CD4-positive, alpha-beta memory T cell (primary cell): Measurements from ENCODE around the gene ZIC2. TPM values are rescaled to one million over a fixed set of nuclear protein-coding genes. Genes with fewer than 3 reads are reported as not detected.

Experiments used
- CTCF ChIA-PET: fragments of 350-600 bp; sonication (Branson Sonifier 250); formaldehyde crosslinking; loops from one replicate; lab custom pipeline; 2021; ENCODE audit warnings: inconsistent platforms; ENCODE audit not compliant: partially characterized antibody; lab: Charles Lee
- POLR2A ChIA-PET: fragments of 350-600 bp; sonication (Branson Sonifier 250); formaldehyde crosslinking; loops from one replicate; lab custom pipeline; 2021; ENCODE audit not compliant: partially characterized antibody; lab: Charles Lee
- DNase-seq, 5 donors: peaks; one replicate each; pipeline versions ENCODE4 v3.0.0 to v3.0.0-alpha.2; 2020 to 2022; ENCODE audit warnings: mixed read lengths in 1 of 5
- H3K27ac ChIP-seq: one replicate; pipeline ENCODE4 v1.7.0; 2013; ENCODE audit warnings: low read depth, low read length
- H3K27me3 ChIP-seq: 2 replicates; pipeline ENCODE4 v1.7.0; 2013; ENCODE audit warnings: mild to moderate bottlenecking, low read length, moderate library complexity; ENCODE audit not compliant: insufficient read depth
- H3K36me3 ChIP-seq: 2 replicates; pipeline ENCODE4 v1.7.0; 2013; ENCODE audit warnings: mild to moderate bottlenecking, low read length, moderate library complexity; ENCODE audit not compliant: insufficient read depth
- H3K4me1 ChIP-seq: 2 replicates; pipeline ENCODE4 v1.7.0; 2013; ENCODE audit warnings: mild to moderate bottlenecking, low read length, moderate library complexity; ENCODE audit not compliant: insufficient read depth
- H3K4me3 ChIP-seq, 2 donors: one replicate each; pipeline ENCODE4 v1.7.0; 2013; ENCODE audit warnings: low read length in 2 of 2, mild to moderate bottlenecking in 1 of 2
- H3K9me3 ChIP-seq, 2 donors: one replicate each; pipeline ENCODE4 v1.7.0; 2013; ENCODE audit warnings: low read length in 2 of 2, control low read depth in 1 of 2; ENCODE audit not compliant: control insufficient read depth in 1 of 2
- H3K27ac Mint-ChIP-seq, 7 donors: one replicate each; pipeline ENCODE4 v1.8.0; 2020 to 2021; ENCODE audit warnings: mixed read lengths in 7 of 7, mild to moderate bottlenecking in 6 of 7, inconsistent platforms in 3 of 7, moderate library complexity in 3 of 7
- H3K27me3 Mint-ChIP-seq, 2 donors: one replicate each; pipeline ENCODE4 v1.8.0; 2020 to 2021; ENCODE audit warnings: mixed read lengths in 2 of 2
- H3K36me3 Mint-ChIP-seq, 2 donors: one replicate each; pipeline ENCODE4 v1.8.0; 2020 to 2021; ENCODE audit warnings: mixed read lengths in 2 of 2, inconsistent platforms in 1 of 2, mild to moderate bottlenecking in 1 of 2
- H3K4me1 Mint-ChIP-seq, 4 donors: one replicate each; pipeline ENCODE4 v1.8.0; 2020 to 2021; ENCODE audit warnings: mixed read lengths in 4 of 4, mild to moderate bottlenecking in 1 of 4
- H3K4me3 Mint-ChIP-seq, 8 donors: one replicate each; pipeline ENCODE4 v1.8.0; 2020 to 2021; ENCODE audit warnings: mixed read lengths in 8 of 8, mild to moderate bottlenecking in 7 of 8, moderate library complexity in 6 of 8, inconsistent platforms in 3 of 8
- H3K9me3 Mint-ChIP-seq, 8 donors: one replicate each; pipeline ENCODE4 v1.8.0; 2020 to 2021; ENCODE audit warnings: mixed read lengths in 8 of 8, mild to moderate bottlenecking in 5 of 8, inconsistent platforms in 3 of 8, moderate library complexity in 1 of 8
- intact Hi-C: fragments of 100-400 bp; cut with micrococcal nuclease; formaldehyde crosslinking; loops from one replicate; pipeline ENCODE4 v1.15.1; 2023
- polyA plus RNA-seq, 2 donors: library from polyadenylated mRNA; unstranded; fragments of 300-500 nt; fragmentation: Illumina TruSeq; gene quantifications; one replicate each; pipeline ENCODE4 v1.2.3, GENCODE V29; 2021
- total RNA-seq, 2 experiments: library from RNA; stranded (reverse); gene quantifications; one replicate each; pipeline ENCODE4 v1.2.3, GENCODE V29; 2021

ZIC2 gene
- total and polyA plus RNA-seq, 4 experiments from 2014 or later: not detected

DNA sequence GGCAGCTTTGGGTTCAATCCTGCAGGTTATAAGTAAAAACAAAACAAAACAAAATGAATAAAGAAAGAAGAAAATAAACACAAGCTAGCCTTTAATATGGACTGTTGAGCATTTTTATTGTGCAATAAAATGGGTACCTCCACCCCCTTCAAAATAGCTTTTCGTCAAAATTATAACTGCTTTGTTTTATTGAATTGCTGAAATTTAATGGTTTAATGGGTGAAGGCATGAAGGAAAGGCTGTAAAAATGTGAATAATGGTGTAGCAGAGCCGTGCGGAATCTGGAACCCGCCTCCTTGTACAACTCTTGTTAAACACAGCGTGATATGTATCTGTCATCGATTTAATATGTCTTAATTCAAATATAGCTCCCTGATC, 7.8 kb upstream of the ZIC2 start:
- H3K4me1 Mint-ChIP-seq: peaks cover 11 to 50% (median 19%) of the 10 kb centered on the region in 4 donors
- Histone ChIP-seq H3K36me3 (no peaks in the 10 kb centered on the region), H3K27ac (no peak overlapping the region), H3K4me3 (no peak overlapping the region), H3K9me3 (no peaks in the 10 kb centered on the region), H3K27me3 (peaks cover 84% of the 10 kb centered on the region), H3K4me1 (peaks cover 31% of the 10 kb centered on the region)
- peaks cover 8 to 13% of the 10 kb centered on the region in 2 donors for H3K36me3 Mint-ChIP-seq
- intact Hi-C loops: loop anchor here (1.0 kb wide), 1 partner anchor 11 kb away; no protein-coding TSS in a partner anchor
- peak overlapping the region in 5 of 7 donors; percentile 25 to 90 (median 65) for H3K27ac Mint-ChIP-seq
- ChIA-PET CTCF (no interaction called here), POLR2A (interaction anchor here (0.9 to 1.9 kb wide), 4 partner anchors 10 to 19 kb away, joined by 3 to 10 read pairs (median 6); no protein-coding TSS in a partner anchor)
- DNase-seq: no peak
- H3K9me3 Mint-ChIP-seq: peaks cover 0 to 71% (median 44%) of the 10 kb centered on the region in 8 donors
- peaks cover 71 to 74% of the 10 kb centered on the region in 2 donors for H3K27me3 Mint-ChIP-seq
- no peak overlapping the region for H3K4me3 Mint-ChIP-seq

DNA sequence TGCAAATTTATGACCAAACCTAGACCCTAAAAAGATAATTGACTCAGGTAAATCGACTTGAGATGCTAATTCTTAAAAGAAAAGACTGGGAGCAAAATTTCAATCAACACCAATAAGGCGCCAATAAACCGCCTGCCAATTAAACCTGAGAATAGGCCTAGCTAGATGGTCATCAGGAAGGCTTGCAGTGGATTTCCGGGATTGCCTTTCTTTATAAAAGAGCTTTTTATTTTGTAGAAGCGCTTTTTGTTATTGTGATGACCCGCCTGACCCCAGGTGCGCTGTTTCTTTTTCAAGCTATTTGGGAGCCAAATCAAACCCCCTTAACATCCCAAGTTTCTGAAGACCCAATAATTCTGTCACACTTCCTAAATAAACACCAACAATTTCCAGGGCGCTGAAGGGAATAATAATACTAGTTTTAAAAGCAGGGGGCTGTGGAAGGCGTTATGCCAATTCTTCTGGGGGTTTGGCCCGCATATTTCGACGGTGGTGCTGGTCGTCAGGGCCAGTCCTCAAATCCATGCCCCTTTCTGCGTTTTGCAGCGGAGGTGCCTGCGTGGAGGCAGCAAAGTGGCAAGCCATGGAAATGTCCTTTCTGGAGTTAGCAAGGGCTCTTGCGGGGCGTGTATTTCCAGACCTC, 7.2 kb upstream of the ZIC2 start:
- Histone ChIP-seq H3K9me3 (no peaks in the 10 kb centered on the region), H3K4me1 (peaks cover 30% of the 10 kb centered on the region), H3K27ac (no peak overlapping the region), H3K4me3 (no peak overlapping the region), H3K36me3 (no peaks in the 10 kb centered on the region), H3K27me3 (peaks cover 84% of the 10 kb centered on the region)
- H3K27ac Mint-ChIP-seq: peak overlapping the region in 4 of 7 donors; percentile 64 to 90 (median 78)
- H3K4me1 Mint-ChIP-seq: peaks cover 6 to 47% (median 16%) of the 10 kb centered on the region in 4 donors
- H3K4me3 Mint-ChIP-seq: peak overlapping the region in 2 of 8 donors; percentile 2 to 20
- H3K9me3 Mint-ChIP-seq: peaks cover 0 to 68% (median 43%) of the 10 kb centered on the region in 8 donors
- intact Hi-C loops: no loop called here
- peaks cover 69 to 71% of the 10 kb centered on the region in 2 donors for H3K27me3 Mint-ChIP-seq
- ChIA-PET CTCF (no interaction called here), POLR2A (interaction anchor here (0.9 to 1.9 kb wide), 5 partner anchors 9 to 18 kb away, joined by 3 to 10 read pairs (median 5); no protein-coding TSS in a partner anchor)
- DNase-seq: peak in 1 of 5 donors; percentile 17
- peaks cover 5 to 11% of the 10 kb centered on the region in 2 donors for H3K36me3 Mint-ChIP-seq

DNA sequence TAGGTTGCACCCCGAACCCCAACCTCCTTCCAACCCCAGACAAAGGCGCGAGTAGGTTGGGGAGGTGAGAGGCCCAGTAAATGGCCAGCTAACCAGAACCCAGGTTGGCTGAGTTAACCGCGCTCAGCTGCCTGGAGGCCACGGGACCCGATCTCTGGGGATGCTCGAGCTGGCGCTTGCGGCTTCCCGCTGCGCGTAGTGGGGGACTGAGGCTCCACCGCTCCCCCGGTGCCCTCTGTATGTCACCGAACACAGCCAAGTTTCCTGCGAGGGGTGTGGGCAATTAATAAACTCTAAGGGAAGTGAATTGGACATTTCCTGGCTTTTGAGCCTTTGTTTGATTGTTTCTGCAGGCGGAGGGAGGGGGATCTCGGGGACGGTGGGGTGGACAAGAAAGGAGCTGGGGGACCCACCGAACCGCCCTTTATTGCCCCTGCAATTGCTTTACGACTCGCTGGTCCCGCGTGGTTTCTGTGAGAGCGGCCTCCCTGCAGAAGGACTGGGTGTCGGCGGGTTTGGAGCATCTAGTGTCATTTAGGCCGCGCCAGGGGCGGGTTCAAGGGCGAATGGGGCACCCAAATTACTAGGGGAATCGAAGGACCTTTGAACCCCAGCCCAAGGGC, 6.5 kb upstream of the ZIC2 start:
- intact Hi-C loops: no loop called here
- Histone ChIP-seq H3K27ac (no peak overlapping the region), H3K36me3 (no peaks in the 10 kb centered on the region), H3K4me1 (peaks cover 32% of the 10 kb centered on the region), H3K27me3 (peaks cover 89% of the 10 kb centered on the region), H3K9me3 (no peaks in the 10 kb centered on the region), H3K4me3 (no peak overlapping the region)
- peak overlapping the region in 2 of 8 donors; percentile 24 to 39 for H3K4me3 Mint-ChIP-seq
- ChIA-PET POLR2A (interaction anchor here (0.6 to 1.9 kb wide), 3 partner anchors 8 to 18 kb away, joined by 3 to 8 read pairs (median 5); no protein-coding TSS in a partner anchor), CTCF (no interaction called here)
- peaks cover 5 to 8% of the 10 kb centered on the region in 2 donors for H3K36me3 Mint-ChIP-seq
- H3K27ac Mint-ChIP-seq: peak overlapping the region in 5 of 7 donors; percentile 52 to 90 (median 70)
- H3K27me3 Mint-ChIP-seq: peaks cover 66 to 70% of the 10 kb centered on the region in 2 donors
- peaks cover 3 to 45% (median 12%) of the 10 kb centered on the region in 4 donors for H3K4me1 Mint-ChIP-seq
- DNase-seq: peak in 1 of 5 donors; percentile 10
- peaks cover 0 to 64% (median 40%) of the 10 kb centered on the region in 8 donors for H3K9me3 Mint-ChIP-seq

DNA sequence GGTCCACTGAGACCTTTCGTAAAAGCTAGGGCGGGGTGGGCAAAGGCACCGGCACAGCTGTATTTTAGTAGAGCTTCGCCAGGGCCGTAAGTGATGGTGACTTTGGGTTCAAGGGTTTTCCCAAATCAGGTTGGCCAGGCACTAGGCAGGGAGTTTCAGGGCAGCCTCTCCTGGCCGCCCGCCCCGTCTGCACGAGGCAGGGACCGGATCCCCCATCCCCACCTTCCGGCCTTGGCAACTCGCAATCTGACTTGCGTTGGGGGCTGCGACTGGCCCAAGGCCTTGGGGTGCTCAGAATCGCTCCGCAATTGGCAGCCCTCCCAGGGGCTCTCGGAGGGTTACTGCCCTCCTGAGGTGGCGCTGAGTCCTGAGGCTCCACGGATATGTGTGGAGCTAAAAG, 6.0 kb upstream of the ZIC2 start:
- no peak overlapping the region for H3K27ac ChIP-seq
- POLR2A ChIA-PET: interaction anchor here (0.6 to 1.3 kb wide), 2 partner anchors 9 to 11 kb away, joined by 3 to 5 read pairs; no protein-coding TSS in a partner anchor
- intact Hi-C loops: loop anchor here (2.0 kb wide), 1 partner anchor 17 kb away; no protein-coding TSS in a partner anchor

GRCh38 chr13:99976575-99976974, 5.0 kb upstream of the ZIC2 start:
- Mint-ChIP-seq H3K4me3 (no peak overlapping the region), H3K36me3 (peaks cover 5 to 8% of the 10 kb centered on the region in 2 donors)
- POLR2A ChIA-PET: interaction anchor here (0.7 to 1.5 kb wide), 2 partner anchors 11 to 16 kb away, joined by 3 to 6 read pairs; no protein-coding TSS in a partner anchor

More for the DNA sequence above, 6.0 kb upstream of the ZIC2 start:
- Histone ChIP-seq H3K9me3 (no peaks in the 10 kb centered on the region), H3K4me3 (no peak overlapping the region), H3K27me3 (peaks cover 91% of the 10 kb centered on the region), H3K4me1 (peaks cover 34% of the 10 kb centered on the region), H3K36me3 (no peaks in the 10 kb centered on the region)
- Mint-ChIP-seq H3K36me3 (peaks cover 5 to 8% of the 10 kb centered on the region in 2 donors), H3K4me3 (no peak overlapping the region), H3K27ac (peak overlapping the region in 3 of 7 donors; percentile 71 to 90 (median 74)), H3K27me3 (peaks cover 65 to 69% of the 10 kb centered on the region in 2 donors), H3K4me1 (peaks cover 1 to 44% (median 11%) of the 10 kb centered on the region in 4 donors), H3K9me3 (peaks cover 0 to 63% (median 39%) of the 10 kb centered on the region in 8 donors)
- CTCF ChIA-PET: no interaction called here
- no peak for DNase-seq

DNA sequence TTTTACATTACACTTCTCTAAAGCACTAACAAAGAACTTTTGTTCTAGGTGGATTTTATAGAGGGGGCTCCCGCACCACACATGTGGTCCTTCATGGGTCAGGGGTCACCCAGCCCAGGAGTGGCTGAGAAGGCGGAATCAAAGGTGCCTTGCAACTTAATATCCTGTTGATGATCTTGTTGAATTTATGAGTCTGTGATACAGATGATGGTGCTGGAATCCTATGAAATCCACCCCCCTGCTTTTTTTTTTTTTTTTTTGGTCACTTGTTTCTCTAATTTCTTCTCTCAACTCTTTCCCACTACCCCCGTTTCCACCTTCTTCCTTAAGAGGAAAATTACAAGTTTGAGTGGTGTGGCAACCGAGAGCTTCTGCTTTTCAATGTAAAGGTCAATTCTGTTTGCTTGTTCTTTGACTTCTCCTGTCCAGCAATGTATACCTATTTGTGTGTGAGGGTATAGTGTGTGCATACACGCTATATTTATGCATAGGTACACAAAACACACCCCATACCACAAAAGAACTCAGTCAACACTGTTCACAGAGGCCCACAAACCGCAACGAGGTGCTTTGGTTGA, 4.2 kb upstream of the ZIC2 start:
- ChIA-PET CTCF (no interaction called here), POLR2A (interaction anchor here (1.0 to 1.5 kb wide), 3 partner anchors 9 to 15 kb away, joined by 4 to 6 read pairs (median 4); no protein-coding TSS in a partner anchor)
- Mint-ChIP-seq H3K4me1 (peaks cover 1 to 39% (median 7%) of the 10 kb centered on the region in 4 donors), H3K9me3 (peaks cover 0 to 56% (median 34%) of the 10 kb centered on the region in 8 donors), H3K27me3 (peaks cover 57 to 60% of the 10 kb centered on the region in 2 donors), H3K36me3 (peaks cover 5% of the 10 kb centered on the region in 2 donors), H3K27ac (peak overlapping the region in 2 of 7 donors; percentile 55 to 90), H3K4me3 (peak overlapping the region in 2 of 8 donors; percentile 48 to 67)
- intact Hi-C loops: loop anchor here (2.0 kb wide), 1 partner anchor 15 kb away; no protein-coding TSS in a partner anchor
- Histone ChIP-seq H3K4me1 (peaks cover 30% of the 10 kb centered on the region), H3K27ac (no peak overlapping the region), H3K36me3 (no peaks in the 10 kb centered on the region), H3K27me3 (peaks cover 79% of the 10 kb centered on the region), H3K4me3 (no peak overlapping the region), H3K9me3 (no peaks in the 10 kb centered on the region)
- peak in 1 of 5 donors; percentile 12 for DNase-seq

More at GRCh38 chr13:99976575-99976974, 5.0 kb upstream of the ZIC2 start:
- Histone ChIP-seq H3K27me3 (peaks cover 87% of the 10 kb centered on the region), H3K9me3 (no peaks in the 10 kb centered on the region), H3K36me3 (no peaks in the 10 kb centered on the region), H3K4me3 (no peak overlapping the region), H3K4me1 (peaks cover 30% of the 10 kb centered on the region), H3K27ac (no peak overlapping the region)
- peaks cover 64 to 67% of the 10 kb centered on the region in 2 donors for H3K27me3 Mint-ChIP-seq
- CTCF ChIA-PET: no interaction called here
- peak overlapping the region in 3 of 7 donors; percentile 31 to 90 (median 74) for H3K27ac Mint-ChIP-seq
- H3K9me3 Mint-ChIP-seq: peaks cover 0 to 62% (median 39%) of the 10 kb centered on the region in 8 donors
- DNase-seq: no peak
- H3K4me1 Mint-ChIP-seq: peaks cover 1 to 44% (median 10%) of the 10 kb centered on the region in 4 donors
- intact Hi-C loops: loop anchor here (2.0 kb wide), 1 partner anchor 16 kb away; no protein-coding TSS in a partner anchor
